ENCODE results near the gene RPL7L1. TPM values are rescaled to one million over a fixed set of nuclear protein-coding genes. Genes with fewer than 3 reads are reported as not detected.

Gene RPL7L1
- total and polyA plus RNA-seq, 2 of the 13 experiments (the other 11 are each of a cell fraction or from before 2014, with no cell fraction given) = 51.6 to 179 TPM

DNA sequence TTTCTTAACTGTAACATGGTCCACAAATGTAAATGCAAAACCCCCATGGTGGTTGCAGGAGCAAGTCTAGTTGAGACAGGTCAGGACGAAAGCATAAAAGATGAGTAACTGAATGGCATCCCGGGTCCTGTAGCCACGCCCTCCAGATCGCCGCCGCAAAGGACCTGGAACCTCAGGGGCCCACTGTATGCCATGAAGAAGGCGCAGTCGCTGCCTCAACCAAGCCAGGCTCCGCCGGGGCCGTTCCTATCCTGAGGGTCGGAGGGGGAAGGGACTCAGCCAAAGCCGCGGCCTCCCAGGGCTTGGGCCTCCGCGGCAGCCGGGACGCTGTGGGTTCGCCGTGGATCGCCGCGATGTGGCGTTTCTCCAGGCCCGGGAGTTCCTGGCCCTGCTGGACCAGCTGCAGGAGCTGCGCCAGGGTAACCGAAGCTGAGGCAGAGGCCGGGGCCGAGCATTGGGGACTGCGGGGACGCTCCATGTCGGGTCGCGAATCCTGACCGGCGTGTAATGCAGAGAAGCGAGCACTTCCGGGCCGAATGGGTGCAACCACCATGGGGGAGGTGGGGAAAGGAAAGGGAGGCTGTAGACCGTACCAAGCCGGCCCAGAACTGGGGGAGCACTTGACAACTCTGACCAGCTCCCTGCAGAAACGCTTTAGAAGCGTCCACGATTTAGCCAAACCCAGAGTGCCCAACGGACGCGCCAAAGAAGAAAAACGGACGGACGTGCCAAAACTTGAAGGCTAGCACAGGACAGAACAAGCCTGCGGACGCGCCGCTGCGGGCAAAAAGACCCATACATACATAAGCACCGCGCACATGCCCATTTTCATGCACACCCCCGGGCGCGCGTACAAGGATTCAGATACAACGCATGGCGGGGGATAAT is 11.1 kb downstream of the RPL7L1 start (continued):
- TF ChIP-seq ZNF12 (CRISPR knock-in tag; IDR thresholded peaks at IDR 0.05) = no peak
- TF ChIP-seq ATRX (CRISPR knock-in tag; IDR thresholded peaks at IDR 0.05; ENCODE audit: borderline replicate concordance) = peak; percentile 15; the same call in 1 of the 2 replicates
- TF ChIP-seq ZFYVE20 (CRISPR knock-in tag; IDR thresholded peaks at IDR 0.05; ENCODE audit: borderline replicate concordance, low read depth) = no peak
- TF ChIP-seq ZSCAN25 (CRISPR knock-in tag; IDR thresholded peaks at IDR 0.05) = peak; percentile 86
- no peak for TF ChIP-seq STAT5B (CRISPR knock-in tag; IDR thresholded peaks at IDR 0.05)
- TF ChIP-seq ZNF235 (CRISPR knock-in tag; IDR thresholded peaks at IDR 0.05; ENCODE audit: borderline replicate concordance) = peak; percentile 94; the same call in 1 of the 2 replicates
- TF ChIP-seq, protein P1, sequence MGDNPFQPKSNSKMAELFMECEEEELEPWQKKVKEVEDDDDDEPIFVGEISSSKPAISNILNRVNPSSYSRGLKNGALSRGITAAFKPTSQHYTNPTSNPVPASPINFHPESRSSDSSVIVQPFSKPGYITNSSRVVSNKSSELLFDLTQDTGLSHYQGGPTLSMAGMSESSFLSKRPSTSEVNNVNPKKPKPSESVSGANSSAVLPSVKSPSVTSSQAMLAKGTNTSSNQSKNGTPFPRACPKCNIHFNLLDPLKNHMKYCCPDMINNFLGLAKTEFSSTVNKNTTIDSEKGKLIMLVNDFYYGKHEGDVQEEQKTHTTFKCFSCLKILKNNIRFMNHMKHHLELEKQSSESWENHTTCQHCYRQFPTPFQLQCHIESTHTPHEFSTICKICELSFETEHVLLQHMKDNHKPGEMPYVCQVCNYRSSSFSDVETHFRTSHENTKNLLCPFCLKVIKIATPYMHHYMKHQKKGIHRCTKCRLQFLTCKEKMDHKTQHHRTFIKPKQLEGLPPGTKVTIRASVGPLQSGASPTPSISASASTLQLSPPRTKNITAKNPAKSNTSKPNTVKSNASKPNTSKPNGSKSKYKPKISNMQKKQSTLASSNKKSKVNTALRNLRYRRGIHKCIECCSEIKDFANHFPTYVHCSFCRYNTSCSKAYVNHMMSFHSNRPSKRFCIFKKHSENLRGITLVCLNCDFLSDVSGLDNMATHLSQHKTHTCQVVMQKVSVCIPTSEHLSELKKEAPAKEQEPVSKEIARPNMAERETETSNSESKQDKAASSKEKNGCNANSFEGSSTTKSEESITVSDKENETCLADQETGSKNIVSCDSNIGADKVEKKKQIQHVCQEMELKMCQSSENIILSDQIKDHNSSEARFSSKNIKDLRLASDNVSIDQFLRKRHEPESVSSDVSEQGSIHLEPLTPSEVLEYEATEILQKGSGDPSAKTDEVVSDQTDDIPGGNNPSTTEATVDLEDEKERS (CRISPR knock-in tag; IDR thresholded peaks at IDR 0.05) = peak; percentile 93
- no peak for TF ChIP-seq EEA1 (CRISPR knock-in tag; IDR thresholded peaks at IDR 0.05; ENCODE audit: borderline replicate concordance)
- 0 out of 2 replicates have a peak, but pooled peaks have one; percentile 65 for TF ChIP-seq ZKSCAN5 (CRISPR knock-in tag; IDR thresholded peaks at IDR 0.05)
- TF ChIP-seq, protein P2, sequence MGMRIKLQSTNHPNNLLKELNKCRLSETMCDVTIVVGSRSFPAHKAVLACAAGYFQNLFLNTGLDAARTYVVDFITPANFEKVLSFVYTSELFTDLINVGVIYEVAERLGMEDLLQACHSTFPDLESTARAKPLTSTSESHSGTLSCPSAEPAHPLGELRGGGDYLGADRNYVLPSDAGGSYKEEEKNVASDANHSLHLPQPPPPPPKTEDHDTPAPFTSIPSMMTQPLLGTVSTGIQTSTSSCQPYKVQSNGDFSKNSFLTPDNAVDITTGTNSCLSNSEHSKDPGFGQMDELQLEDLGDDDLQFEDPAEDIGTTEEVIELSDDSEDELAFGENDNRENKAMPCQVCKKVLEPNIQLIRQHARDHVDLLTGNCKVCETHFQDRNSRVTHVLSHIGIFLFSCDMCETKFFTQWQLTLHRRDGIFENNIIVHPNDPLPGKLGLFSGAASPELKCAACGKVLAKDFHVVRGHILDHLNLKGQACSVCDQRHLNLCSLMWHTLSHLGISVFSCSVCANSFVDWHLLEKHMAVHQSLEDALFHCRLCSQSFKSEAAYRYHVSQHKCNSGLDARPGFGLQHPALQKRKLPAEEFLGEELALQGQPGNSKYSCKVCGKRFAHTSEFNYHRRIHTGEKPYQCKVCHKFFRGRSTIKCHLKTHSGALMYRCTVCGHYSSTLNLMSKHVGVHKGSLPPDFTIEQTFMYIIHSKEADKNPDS (CRISPR knock-in tag; IDR thresholded peaks at IDR 0.05) = 0 out of 2 replicates have a peak, but pooled peaks have one; percentile 54
- TF ChIP-seq ELF4 (CRISPR knock-in tag; IDR thresholded peaks at IDR 0.05; ENCODE audit: borderline replicate concordance) = peak; percentile 96
- 0 out of 2 replicates have a peak, but pooled peaks have one; percentile 6 for TF ChIP-seq RCOR2 (CRISPR knock-in tag; IDR thresholded peaks at IDR 0.05)
- no peak for TF ChIP-seq PCBP2 (optimal IDR thresholded peaks at IDR 0.05; ENCODE audit: low read depth, low read length, poor library complexity, severe bottlenecking)
- TF ChIP-seq, protein P3, sequence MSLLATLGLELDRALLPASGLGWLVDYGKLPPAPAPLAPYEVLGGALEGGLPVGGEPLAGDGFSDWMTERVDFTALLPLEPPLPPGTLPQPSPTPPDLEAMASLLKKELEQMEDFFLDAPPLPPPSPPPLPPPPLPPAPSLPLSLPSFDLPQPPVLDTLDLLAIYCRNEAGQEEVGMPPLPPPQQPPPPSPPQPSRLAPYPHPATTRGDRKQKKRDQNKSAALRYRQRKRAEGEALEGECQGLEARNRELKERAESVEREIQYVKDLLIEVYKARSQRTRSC (CRISPR knock-in tag; IDR thresholded peaks at IDR 0.05; ENCODE audit: low read depth) = 0 out of 2 replicates have a peak, but pooled peaks have one; percentile 73
- TF ChIP-seq ARHGAP35 (CRISPR knock-in tag; IDR thresholded peaks at IDR 0.05; ENCODE audit: borderline replicate concordance) = peak; percentile 93
- TF ChIP-seq ZC3H13 (CRISPR knock-in tag; IDR thresholded peaks at IDR 0.05) = peak; percentile 100
- TF ChIP-seq ZFY (CRISPR knock-in tag; IDR thresholded peaks at IDR 0.05) = peak; percentile 99
- TF ChIP-seq ZNF740 (CRISPR knock-in tag; IDR thresholded peaks at IDR 0.05) = peak; percentile 6
- no peak; the same call in 1 of the 2 replicates for TF ChIP-seq ZBTB14 (CRISPR knock-in tag; IDR thresholded peaks at IDR 0.05)
- 0 out of 2 replicates have a peak, but pooled peaks have one; percentile 51 for TF ChIP-seq NFIB (CRISPR knock-in tag; IDR thresholded peaks at IDR 0.05; ENCODE audit: borderline replicate concordance)
